ENCODE results near the gene CSRP1.
"Not testable (repeated sequence)": the region's sequence is repeated elsewhere in the genome, so short reads cannot be mapped to it uniquely, and the experiment has no call there.

The CSRP1 gene

GRCh38 chr1:201493757-201494617 is 12.9 kb downstream of the CSRP1 start:
- peaks cover 74% of the 10 kb centered on the region for H3K36me3 ChIP-seq (ENCODE audit: low read depth)
- no peak overlapping the region for H3K4me3 ChIP-seq (ENCODE audit: severe bottlenecking)
- H3K9me3 ChIP-seq (ENCODE audit: severe bottlenecking), result no peaks in the 10 kb centered on the region
- no peak for DNase-seq (ENCODE audit: low spot score)
- H3K27ac ChIP-seq (ENCODE audit: poor library complexity, severe bottlenecking), result no peak overlapping the region
- no peak for ATAC-seq (ENCODE audit: low read depth)
- peaks cover 38% of the 10 kb centered on the region for H3K4me1 ChIP-seq (ENCODE audit: insufficient read depth, poor library complexity, severe bottlenecking)
- TF ChIP-seq CTCF (IDR thresholded peaks at IDR 0.05; ENCODE audit: poor library complexity, severe bottlenecking), result no peak
- no peaks in the 10 kb centered on the region for H3K27me3 ChIP-seq (ENCODE audit: insufficient read depth, poor library complexity, severe bottlenecking)

GRCh38 chr1:201493026-201493656 is 13.8 kb downstream of the CSRP1 start:
- not testable (repeated sequence) for DNase-seq (ENCODE audit: low spot score); H3K27me3 ChIP-seq (ENCODE audit: insufficient read depth, poor library complexity, severe bottlenecking); H3K9me3 ChIP-seq (ENCODE audit: severe bottlenecking); H3K4me3 ChIP-seq (ENCODE audit: severe bottlenecking); ATAC-seq (ENCODE audit: low read depth)
- H3K36me3 ChIP-seq (ENCODE audit: low read depth), result peaks cover 78% of the 10 kb centered on the region
- H3K4me1 ChIP-seq (ENCODE audit: insufficient read depth, poor library complexity, severe bottlenecking), result peaks cover 44% of the 10 kb centered on the region
- peak overlapping the region; percentile 84 for H3K27ac ChIP-seq (ENCODE audit: poor library complexity, severe bottlenecking)

- DNase-seq (ENCODE audit: low spot score) (no peak), ATAC-seq (ENCODE audit: low read depth) (no peak)
- Histone ChIP-seq H3K4me3 (ENCODE audit: severe bottlenecking) (no peak overlapping the region), H3K9me3 (ENCODE audit: severe bottlenecking) (no peaks in the 10 kb centered on the region), H3K4me1 (ENCODE audit: insufficient read depth, poor library complexity, severe bottlenecking) (peaks cover 44% of the 10 kb centered on the region), H3K27ac (ENCODE audit: poor library complexity, severe bottlenecking) (peak overlapping the region; percentile 84), H3K27me3 (ENCODE audit: insufficient read depth, poor library complexity, severe bottlenecking) (no peaks in the 10 kb centered on the region), H3K36me3 (ENCODE audit: low read depth) (peaks cover 81% of the 10 kb centered on the region)
- TF ChIP-seq CTCF (IDR thresholded peaks at IDR 0.05; ENCODE audit: poor library complexity, severe bottlenecking), result no peak
Observed at GRCh38 chr1:201491896-201492511, 14.9 kb downstream of the CSRP1 start.

GRCh38 chr1:201490708-201491131 is 16.2 kb downstream of the CSRP1 start:
- peaks cover 31% of the 10 kb centered on the region for H3K4me1 ChIP-seq (ENCODE audit: insufficient read depth, poor library complexity, severe bottlenecking)
- peaks cover 82% of the 10 kb centered on the region for H3K36me3 ChIP-seq (ENCODE audit: low read depth)
- no peaks in the 10 kb centered on the region for H3K9me3 ChIP-seq (ENCODE audit: severe bottlenecking)
- DNase-seq (ENCODE audit: low spot score) (no peak), ATAC-seq (ENCODE audit: low read depth) (no peak)
- H3K4me3 ChIP-seq (ENCODE audit: severe bottlenecking), result no peak overlapping the region
- peak overlapping the region; percentile 84 for H3K27ac ChIP-seq (ENCODE audit: poor library complexity, severe bottlenecking)
- TF ChIP-seq CTCF (IDR thresholded peaks at IDR 0.05; ENCODE audit: poor library complexity, severe bottlenecking), result no peak
- H3K27me3 ChIP-seq (ENCODE audit: insufficient read depth, poor library complexity, severe bottlenecking), result no peaks in the 10 kb centered on the region

- ATAC-seq (ENCODE audit: low read depth) (peak; percentile 22; the same call in 2 of the 3 replicates), DNase-seq (ENCODE audit: low spot score) (no peak)
- TF ChIP-seq CTCF (IDR thresholded peaks at IDR 0.05; ENCODE audit: poor library complexity, severe bottlenecking), result no peak
- Histone ChIP-seq H3K36me3 (ENCODE audit: low read depth) (peaks cover 77% of the 10 kb centered on the region), H3K27me3 (ENCODE audit: insufficient read depth, poor library complexity, severe bottlenecking) (no peaks in the 10 kb centered on the region), H3K27ac (ENCODE audit: poor library complexity, severe bottlenecking) (peak overlapping the region; percentile 84), H3K9me3 (ENCODE audit: severe bottlenecking) (no peaks in the 10 kb centered on the region), H3K4me3 (ENCODE audit: severe bottlenecking) (no peak overlapping the region), H3K4me1 (ENCODE audit: insufficient read depth, poor library complexity, severe bottlenecking) (peaks cover 28% of the 10 kb centered on the region)
Observed at GRCh38 chr1:201489643-201490261, 17.2 kb downstream of the CSRP1 start.
